Measurements from ENCODE around the gene CD40. TPM values are rescaled to one million over a fixed set of nuclear protein-coding genes. Genes with fewer than 3 reads are reported as not detected.
A peak's percentile ranks its signal among the peaks of the same experiment; 100 is the strongest.

CD40 gene
- total RNA-seq, 1 donor from 2014 or later: 1.2 TPM

DNA sequence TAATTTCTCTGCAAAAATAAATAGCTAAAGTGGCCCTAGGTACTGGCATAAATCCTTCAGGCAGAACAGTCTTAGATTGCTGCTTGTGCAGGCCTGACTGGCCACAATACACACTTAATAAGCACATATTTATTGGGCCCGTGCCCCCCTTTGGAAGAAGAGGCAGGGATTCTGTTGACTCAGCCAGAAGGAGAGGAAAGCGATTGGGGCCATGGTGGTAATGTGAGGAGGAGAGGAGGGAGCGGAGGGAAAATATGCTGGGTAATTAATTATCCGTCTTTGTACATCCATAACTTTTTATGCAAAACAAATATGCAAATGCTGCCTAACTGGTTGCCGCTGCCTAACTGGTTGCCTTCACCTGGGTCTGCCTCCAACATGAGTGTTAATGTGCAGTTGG, 36.2 kb downstream of the CD40 start:
- no peak for DNase-seq
- H3K36me3 Mint-ChIP-seq (ENCODE audit: unreplicated experiment): no peaks in the 10 kb centered on the region
- peaks cover 16% of the 10 kb centered on the region for H3K27me3 Mint-ChIP-seq (ENCODE audit: unreplicated experiment)
- no peak overlapping the region for H3K4me3 Mint-ChIP-seq (ENCODE audit: unreplicated experiment)
- H3K9me3 Mint-ChIP-seq (ENCODE audit: unreplicated experiment): peaks cover 8% of the 10 kb centered on the region
- no peak overlapping the region for H3K27ac Mint-ChIP-seq (ENCODE audit: unreplicated experiment)
- H3K4me1 Mint-ChIP-seq (ENCODE audit: low read depth, unreplicated experiment): peaks cover 32% of the 10 kb centered on the region
- TF ChIP-seq CTCF (IDR thresholded peaks at IDR 0.05; ENCODE audit: partially characterized antibody, unreplicated experiment): no peak

DNA sequence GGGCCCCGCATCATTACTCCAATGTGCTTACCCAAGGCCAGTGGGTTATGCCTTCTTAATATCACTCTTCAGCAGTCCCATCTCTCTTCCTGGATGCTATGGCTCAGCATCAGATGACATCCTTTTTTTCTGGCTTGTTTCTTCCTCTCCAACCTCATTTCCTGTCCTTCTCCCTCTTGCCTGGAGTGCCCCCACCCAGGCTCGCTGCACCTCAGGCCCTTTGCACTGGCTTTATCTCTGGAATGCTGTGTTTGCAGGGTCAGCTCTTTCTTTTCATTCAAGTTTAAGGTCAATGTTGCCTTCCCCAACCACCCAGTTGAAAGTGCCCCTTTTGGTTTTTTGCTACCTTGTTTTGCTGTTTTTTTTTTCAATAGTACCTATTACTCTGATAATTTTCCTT, 36.7 kb downstream of the CD40 start:
- H3K4me3 Mint-ChIP-seq (ENCODE audit: unreplicated experiment): no peak overlapping the region
- H3K4me1 Mint-ChIP-seq (ENCODE audit: low read depth, unreplicated experiment): peaks cover 34% of the 10 kb centered on the region

DNA sequence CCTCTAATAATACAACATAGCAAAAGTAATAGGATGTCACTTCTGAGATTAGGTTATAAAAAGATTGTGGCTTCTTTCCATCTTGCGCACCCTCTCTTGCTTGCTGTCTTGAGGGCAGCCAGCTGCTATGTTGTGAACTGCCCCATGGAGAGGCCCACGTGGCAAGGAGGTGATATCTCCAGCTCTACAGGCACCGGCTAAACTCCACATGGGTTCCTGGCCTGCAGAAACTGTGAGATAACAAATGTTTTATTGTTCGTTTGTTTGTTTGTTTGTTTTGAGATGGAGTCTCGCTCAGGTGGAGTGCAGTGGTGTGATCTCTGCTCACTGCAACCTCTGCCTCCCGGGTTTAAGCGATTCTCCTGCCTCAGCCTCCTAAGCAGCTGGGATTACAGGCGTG, 38.0 kb downstream of the CD40 start:
- Mint-ChIP-seq H3K4me1 (ENCODE audit: low read depth, unreplicated experiment) (peaks cover 39% of the 10 kb centered on the region), H3K9me3 (ENCODE audit: unreplicated experiment) (peaks cover 8% of the 10 kb centered on the region), H3K27me3 (ENCODE audit: unreplicated experiment) (peaks cover 17% of the 10 kb centered on the region), H3K27ac (ENCODE audit: unreplicated experiment) (no peak overlapping the region), H3K36me3 (ENCODE audit: unreplicated experiment) (no peaks in the 10 kb centered on the region), H3K4me3 (ENCODE audit: unreplicated experiment) (no peak overlapping the region)
- no peak for TF ChIP-seq CTCF (IDR thresholded peaks at IDR 0.05; ENCODE audit: partially characterized antibody, unreplicated experiment)
- DNase-seq: no peak

More for the DNA sequence above, 36.7 kb downstream of the CD40 start:
- peaks cover 8% of the 10 kb centered on the region for H3K9me3 Mint-ChIP-seq (ENCODE audit: unreplicated experiment)
- no peak overlapping the region for H3K27ac Mint-ChIP-seq (ENCODE audit: unreplicated experiment)
- TF ChIP-seq CTCF (IDR thresholded peaks at IDR 0.05; ENCODE audit: partially characterized antibody, unreplicated experiment): no peak
- H3K27me3 Mint-ChIP-seq (ENCODE audit: unreplicated experiment): peaks cover 14% of the 10 kb centered on the region
- DNase-seq: no peak
- H3K36me3 Mint-ChIP-seq (ENCODE audit: unreplicated experiment): no peaks in the 10 kb centered on the region

- Mint-ChIP-seq H3K27me3 (ENCODE audit: unreplicated experiment) (peaks cover 19% of the 10 kb centered on the region), H3K27ac (ENCODE audit: unreplicated experiment) (peak overlapping the region; percentile 70), H3K9me3 (ENCODE audit: unreplicated experiment) (peaks cover 8% of the 10 kb centered on the region), H3K4me3 (ENCODE audit: unreplicated experiment) (no peak overlapping the region), H3K4me1 (ENCODE audit: low read depth, unreplicated experiment) (peaks cover 38% of the 10 kb centered on the region), H3K36me3 (ENCODE audit: unreplicated experiment) (no peaks in the 10 kb centered on the region)
- TF ChIP-seq CTCF (IDR thresholded peaks at IDR 0.05; ENCODE audit: partially characterized antibody, unreplicated experiment): no peak
- no peak for DNase-seq
Measured at GRCh38 chr20:46157076-46157592, 39.0 kb downstream of the CD40 start.

DNA sequence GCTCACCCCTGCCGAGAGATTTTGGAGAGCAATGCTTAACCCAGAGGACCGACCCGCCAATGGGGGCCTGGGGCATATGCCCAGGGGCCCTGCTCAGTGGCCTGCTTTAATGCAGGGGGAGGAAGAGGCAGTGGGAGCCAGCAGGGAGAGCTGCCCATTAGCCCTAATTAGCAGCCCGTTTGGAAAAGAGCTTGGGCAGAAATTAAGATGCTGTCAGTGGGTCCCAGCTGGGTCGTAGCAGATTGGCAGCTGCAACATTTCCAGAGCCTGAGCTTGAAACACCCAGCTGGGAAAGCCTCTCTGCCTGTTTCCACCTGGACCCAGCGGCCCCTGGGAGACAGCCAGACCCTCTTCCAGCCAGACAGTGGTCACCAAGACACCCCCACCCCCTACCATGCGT, 39.5 kb downstream of the CD40 start:
- Mint-ChIP-seq H3K36me3 (ENCODE audit: unreplicated experiment) (no peaks in the 10 kb centered on the region), H3K9me3 (ENCODE audit: unreplicated experiment) (peaks cover 8% of the 10 kb centered on the region), H3K27ac (ENCODE audit: unreplicated experiment) (peak overlapping the region; percentile 70), H3K4me1 (ENCODE audit: low read depth, unreplicated experiment) (peaks cover 36% of the 10 kb centered on the region), H3K27me3 (ENCODE audit: unreplicated experiment) (peaks cover 19% of the 10 kb centered on the region), H3K4me3 (ENCODE audit: unreplicated experiment) (peak overlapping the region; percentile 59)
- no peak for TF ChIP-seq CTCF (IDR thresholded peaks at IDR 0.05; ENCODE audit: partially characterized antibody, unreplicated experiment)
- peak; percentile 77 for DNase-seq

All from glutamatergic neuron (in vitro differentiated cells).